Prostate gland (tissue), 2 donors: ENCODE measurements around the gene RANGAP1. TPM values are rescaled to one million over a fixed set of nuclear protein-coding genes. Genes with fewer than 3 reads are reported as not detected.
A peak's percentile ranks its signal among the peaks of the same experiment; 100 is the strongest.

Source experiments
- DNase-seq: peaks from one replicate; pipeline ENCODE4 v3.0.0-alpha.2; 2019; ENCODE audit warnings: low spot score
- H3K27ac ChIP-seq, 2 donors: fragments of 200-600 bp; sonication (generic); 2 replicates each; pipeline ENCODE4 v1.5.1; 2017 to 2019
- H3K27me3 ChIP-seq: fragments of 200-600 bp; sonication (generic); replicated peaks from 2 replicates; pipeline ENCODE4 v1.5.1; 2019; ENCODE audit not compliant: insufficient read depth
- H3K36me3 ChIP-seq, 2 donors: fragments of 200-600 bp; sonication (generic); 1 replicate in 1 of 2; 2 replicates in 1 of 2; pipeline versions ENCODE4 v1.5.1 to v1.8.1; 2017 to 2019
- H3K4me1 ChIP-seq: fragments of 200-600 bp; sonication (generic); replicated peaks from 2 replicates; pipeline ENCODE4 v1.5.1; 2019
- H3K4me3 ChIP-seq, 2 donors: fragments of 200-600 bp; sonication (generic); 2 replicates each; pipeline ENCODE4 v1.5.1; 2017 to 2019
- H3K9me3 ChIP-seq: fragments of 200-600 bp; sonication (generic); 2 replicates; pipeline ENCODE4 v1.5.1; 2017
- POLR2A ChIP-seq: fragments of 450-650 bp; IDR thresholded peaks from one replicate; pipeline ENCODE4 v1.6.1; 2016; ENCODE audit warnings: antibody characterized with exemption, mild to moderate bottlenecking
- POLR2AphosphoS5 ChIP-seq: sonication (generic); formaldehyde crosslinking; IDR thresholded peaks from one replicate; pipeline ENCODE4 v1.6.1; 2017; ENCODE audit warnings: antibody characterized with exemption
- WGBS: methylation state at CpG from one replicate; pipeline ENCODE4 v1.1.5; 2018; 5-methylcytosine and 5-hydroxymethylcytosine counted together
- intact Hi-C: fragments of 100-400 bp; cut with DNase I; formaldehyde crosslinking; loops from one replicate; pipeline ENCODE4 v1.14.2; 2022
- total RNA-seq, 2 donors: library from RNA; depleted of rRNA; stranded (reverse); fragments of >200 nt; gene quantifications; one replicate each; pipeline ENCODE4 v1.1.0, GENCODE V29; 2016
- TF ChIP-seq, protein P1 (sequence below), 4 experiments: fragments of 200-600 bp in 2 of 4; fragments of 450-650 bp in 2 of 4; sonication (generic) in 2 of 4; IDR thresholded peaks; 1 replicate in 3 of 4; 2 replicates in 1 of 4; pipeline ENCODE4 v1.5.1; 2016 to 2019; ENCODE audit warnings: antibody characterized with exemption in 4 of 4, mild to moderate bottlenecking in 2 of 4, moderate library complexity in 2 of 4

The RANGAP1 gene
- total RNA-seq, 2 donors from 2014 or later = 47.8 to 127 TPM

DNA sequence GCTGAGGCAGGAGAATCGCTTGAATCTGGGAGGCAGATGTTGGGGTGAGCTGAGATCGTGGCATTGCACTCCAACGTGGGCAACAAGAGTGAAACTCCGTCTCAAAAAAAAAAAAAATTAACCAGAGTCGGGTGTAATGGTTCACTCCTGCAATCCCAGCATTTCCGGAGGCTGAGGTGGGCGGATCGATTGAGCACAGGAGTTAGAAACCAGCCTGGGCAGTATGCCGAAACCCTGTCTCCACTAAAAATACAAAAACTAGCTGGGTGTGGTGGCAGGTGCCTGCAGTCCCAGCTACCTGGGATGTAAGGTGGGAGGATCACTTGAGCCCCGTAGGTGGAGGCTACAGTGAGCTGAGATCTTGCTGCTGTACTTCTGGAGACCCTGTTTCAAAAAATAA, 1.5 kb downstream of the RANGAP1 start:
- Histone ChIP-seq H3K4me1 (no peaks in the 10 kb centered on the region), H3K36me3 (no peaks in the 10 kb centered on the region), H3K27ac (no peak overlapping the region), H3K4me3 (no peak overlapping the region), H3K27me3 (no peaks in the 10 kb centered on the region), H3K9me3 (no peaks in the 10 kb centered on the region)
- WGBS = 59% methylated on average over 10 of the region's 10 CpGs
- no peak for TF ChIP-seq POLR2AphosphoS5
- TF ChIP-seq POLR2A = no peak
- TF ChIP-seq, protein P1, sequence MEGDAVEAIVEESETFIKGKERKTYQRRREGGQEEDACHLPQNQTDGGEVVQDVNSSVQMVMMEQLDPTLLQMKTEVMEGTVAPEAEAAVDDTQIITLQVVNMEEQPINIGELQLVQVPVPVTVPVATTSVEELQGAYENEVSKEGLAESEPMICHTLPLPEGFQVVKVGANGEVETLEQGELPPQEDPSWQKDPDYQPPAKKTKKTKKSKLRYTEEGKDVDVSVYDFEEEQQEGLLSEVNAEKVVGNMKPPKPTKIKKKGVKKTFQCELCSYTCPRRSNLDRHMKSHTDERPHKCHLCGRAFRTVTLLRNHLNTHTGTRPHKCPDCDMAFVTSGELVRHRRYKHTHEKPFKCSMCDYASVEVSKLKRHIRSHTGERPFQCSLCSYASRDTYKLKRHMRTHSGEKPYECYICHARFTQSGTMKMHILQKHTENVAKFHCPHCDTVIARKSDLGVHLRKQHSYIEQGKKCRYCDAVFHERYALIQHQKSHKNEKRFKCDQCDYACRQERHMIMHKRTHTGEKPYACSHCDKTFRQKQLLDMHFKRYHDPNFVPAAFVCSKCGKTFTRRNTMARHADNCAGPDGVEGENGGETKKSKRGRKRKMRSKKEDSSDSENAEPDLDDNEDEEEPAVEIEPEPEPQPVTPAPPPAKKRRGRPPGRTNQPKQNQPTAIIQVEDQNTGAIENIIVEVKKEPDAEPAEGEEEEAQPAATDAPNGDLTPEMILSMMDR (IDR thresholded peaks at IDR 0.05) = no peak
- intact Hi-C loops = no loop called here
- no peak for DNase-seq

DNA sequence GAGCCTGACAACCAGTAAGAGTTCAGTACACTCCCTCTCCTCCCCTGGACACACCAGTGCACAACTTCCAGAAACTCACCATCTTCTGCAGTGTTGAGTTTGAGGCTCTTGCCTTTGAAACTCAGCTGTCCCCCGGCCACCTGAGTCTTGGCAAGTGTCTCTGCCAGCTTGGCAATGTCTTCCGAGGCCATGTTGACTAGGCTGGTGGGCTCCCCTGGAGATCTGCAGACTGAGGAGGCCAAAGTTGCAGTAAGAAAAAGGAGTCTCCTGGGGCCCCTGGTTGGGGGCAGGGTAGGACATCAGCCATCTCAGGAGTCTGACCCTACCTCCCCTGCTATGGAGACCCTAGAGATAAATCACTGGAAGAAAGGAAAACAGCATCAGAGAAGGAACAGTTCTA, 5.1 kb downstream of the RANGAP1 start:
- intact Hi-C loops = no loop called here
- H3K4me1 ChIP-seq = no peaks in the 10 kb centered on the region
- no peaks in the 10 kb centered on the region for H3K9me3 ChIP-seq
- no peaks in the 10 kb centered on the region for H3K36me3 ChIP-seq
- no peak overlapping the region for H3K4me3 ChIP-seq
- no peak overlapping the region for H3K27ac ChIP-seq
- 45% methylated on average over 2 of the region's 2 CpGs for WGBS
- H3K27me3 ChIP-seq = no peaks in the 10 kb centered on the region
- no peak for DNase-seq
- no peak for TF ChIP-seq POLR2AphosphoS5
- TF ChIP-seq, protein P1 (IDR thresholded peaks at IDR 0.05) = no peak
- no peak for TF ChIP-seq POLR2A

DNA sequence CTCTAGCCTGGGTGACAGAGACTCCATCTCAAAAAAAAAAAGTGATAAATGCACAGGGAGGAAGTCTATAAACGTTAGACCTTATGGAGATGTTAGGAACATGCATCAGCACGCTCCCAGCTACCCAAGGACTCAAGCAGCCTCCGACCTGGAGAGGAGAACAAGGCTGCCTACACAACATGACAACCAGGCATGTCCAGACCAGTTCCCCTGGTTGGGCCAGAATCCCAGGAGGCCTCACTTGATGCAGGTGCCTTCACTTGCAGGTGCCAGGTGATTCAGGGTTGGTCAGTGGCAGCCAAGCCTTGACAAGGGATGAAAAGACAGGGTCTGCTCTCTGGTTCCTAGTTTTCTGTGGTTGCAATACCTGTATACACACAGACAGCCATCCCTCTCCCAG, 5.9 kb downstream of the RANGAP1 start:
- Histone ChIP-seq H3K4me3 (no peak overlapping the region), H3K9me3 (no peaks in the 10 kb centered on the region), H3K4me1 (no peaks in the 10 kb centered on the region), H3K36me3 (no peaks in the 10 kb centered on the region), H3K27ac (no peak overlapping the region), H3K27me3 (no peaks in the 10 kb centered on the region)
- DNase-seq = peak; percentile 91
- intact Hi-C loops = no loop called here
- 59% methylated on average over 3 of the region's 3 CpGs for WGBS
- TF ChIP-seq POLR2A (no peak), POLR2AphosphoS5 (peak; percentile 88)

DNA sequence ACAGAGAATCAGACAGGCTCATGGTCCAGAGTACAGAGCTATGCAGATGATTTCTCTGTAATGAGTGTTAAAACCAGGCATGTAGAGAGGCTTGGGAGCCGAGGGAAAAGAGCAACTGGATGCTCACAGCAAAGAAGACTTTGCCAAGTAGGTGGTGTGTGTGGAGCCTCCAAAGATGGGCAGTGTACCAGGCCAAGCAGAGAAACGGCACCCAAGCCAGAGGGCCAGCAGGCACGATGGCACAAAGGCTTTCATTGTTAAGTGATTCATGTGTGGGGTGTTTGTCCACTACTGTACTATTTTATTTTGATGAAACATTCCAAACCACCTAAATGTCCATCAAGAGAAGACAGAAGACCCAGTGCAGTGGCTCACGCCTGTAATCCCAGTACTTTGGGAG, 11.1 kb downstream of the RANGAP1 start:
- Histone ChIP-seq H3K27ac (no peak overlapping the region), H3K4me3 (no peak overlapping the region), H3K27me3 (no peaks in the 10 kb centered on the region), H3K36me3 (peaks cover 0 to 13% of the 10 kb centered on the region in 2 donors), H3K9me3 (no peaks in the 10 kb centered on the region), H3K4me1 (no peaks in the 10 kb centered on the region)
- 62% methylated on average over 4 of the region's 4 CpGs for WGBS
- no peak for TF ChIP-seq POLR2AphosphoS5
- no peak for TF ChIP-seq POLR2A
- TF ChIP-seq, protein P1 (IDR thresholded peaks at IDR 0.05) = no peak
- intact Hi-C loops = no loop called here
- DNase-seq = no peak

DNA sequence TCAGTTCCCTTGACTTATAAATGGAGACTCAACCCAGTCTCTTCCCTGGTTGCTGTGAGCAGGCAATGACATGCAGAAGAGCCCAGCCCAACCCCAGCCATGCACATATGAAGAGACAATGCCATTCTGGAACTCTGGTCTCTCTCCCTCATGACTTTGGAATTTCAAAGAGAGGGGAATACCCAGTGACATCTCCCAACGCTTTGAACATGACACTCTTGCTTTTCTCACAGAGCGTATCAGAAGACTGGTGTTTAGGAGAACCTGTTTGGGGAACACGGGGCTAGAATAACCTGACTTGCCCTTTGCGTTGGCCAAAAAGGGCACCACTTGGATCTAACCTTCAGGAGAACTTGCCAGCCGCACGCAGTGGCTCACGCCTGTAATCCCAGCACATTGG, 12.9 kb downstream of the RANGAP1 start:
- TF ChIP-seq POLR2A (no peak), POLR2AphosphoS5 (no peak)
- TF ChIP-seq, protein P1 (IDR thresholded peaks at IDR 0.05) = no peak
- Histone ChIP-seq H3K27me3 (no peaks in the 10 kb centered on the region), H3K4me3 (no peak overlapping the region), H3K27ac (no peak overlapping the region), H3K9me3 (no peaks in the 10 kb centered on the region), H3K36me3 (peaks cover 0 to 13% of the 10 kb centered on the region in 2 donors), H3K4me1 (no peaks in the 10 kb centered on the region)
- WGBS = 85% methylated on average over 7 of the region's 7 CpGs
- intact Hi-C loops = no loop called here
- no peak for DNase-seq
